ENCODE measurements around the gene MRPS27. TPM values are rescaled to one million over a fixed set of nuclear protein-coding genes. Genes with fewer than 3 reads are reported as not detected.

Gene MRPS27
- total and polyA plus RNA-seq, 9 of the 15 experiments (the other 6 are each of a cell fraction or from before 2014, with no cell fraction given): 73.6 to 144 (median 106) TPM

DNA sequence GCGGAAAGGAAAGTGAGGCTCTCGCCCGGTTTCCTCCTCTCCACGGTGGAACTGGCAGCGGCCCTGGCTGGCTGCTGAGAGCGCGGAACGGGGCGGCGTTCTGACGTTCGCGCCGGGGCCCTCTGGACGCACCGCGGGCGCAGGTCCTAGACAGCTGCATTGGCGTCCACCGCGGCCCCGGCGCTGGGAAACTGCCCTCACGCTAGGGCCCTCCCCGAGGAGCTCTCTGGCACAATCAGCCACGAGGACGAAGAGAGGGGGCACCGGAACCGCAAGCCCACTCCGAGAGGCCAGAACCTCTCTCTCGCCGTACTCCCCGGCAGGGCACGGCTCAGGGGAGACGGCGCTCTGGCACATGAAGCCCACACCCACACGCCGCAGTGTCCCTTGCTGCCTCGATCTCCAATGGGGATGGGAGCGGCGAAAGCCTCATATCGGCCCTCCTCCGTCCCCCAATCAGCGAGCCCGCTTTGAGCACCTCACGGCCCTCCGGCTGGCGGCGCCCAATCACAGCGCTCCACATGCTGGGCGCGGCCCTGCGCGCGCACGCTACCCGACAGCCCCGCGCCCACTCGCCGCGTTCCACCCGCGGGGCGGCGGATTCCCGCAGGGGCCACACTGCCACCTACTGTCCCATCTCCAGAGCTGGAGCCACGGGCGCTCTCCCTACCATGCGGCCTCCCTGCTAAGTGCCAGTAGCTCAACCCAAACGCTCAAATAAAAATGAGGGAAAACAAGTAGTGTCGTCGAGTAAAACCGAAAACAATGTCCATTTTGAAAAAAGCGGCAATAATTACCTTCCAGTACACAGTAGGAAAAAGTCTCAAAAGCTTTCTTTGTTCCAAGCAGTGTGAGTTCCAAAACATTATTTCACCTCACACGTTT lies 11.8 kb downstream of the MRPS27 start (continued):
- TF ChIP-seq, protein P1, sequence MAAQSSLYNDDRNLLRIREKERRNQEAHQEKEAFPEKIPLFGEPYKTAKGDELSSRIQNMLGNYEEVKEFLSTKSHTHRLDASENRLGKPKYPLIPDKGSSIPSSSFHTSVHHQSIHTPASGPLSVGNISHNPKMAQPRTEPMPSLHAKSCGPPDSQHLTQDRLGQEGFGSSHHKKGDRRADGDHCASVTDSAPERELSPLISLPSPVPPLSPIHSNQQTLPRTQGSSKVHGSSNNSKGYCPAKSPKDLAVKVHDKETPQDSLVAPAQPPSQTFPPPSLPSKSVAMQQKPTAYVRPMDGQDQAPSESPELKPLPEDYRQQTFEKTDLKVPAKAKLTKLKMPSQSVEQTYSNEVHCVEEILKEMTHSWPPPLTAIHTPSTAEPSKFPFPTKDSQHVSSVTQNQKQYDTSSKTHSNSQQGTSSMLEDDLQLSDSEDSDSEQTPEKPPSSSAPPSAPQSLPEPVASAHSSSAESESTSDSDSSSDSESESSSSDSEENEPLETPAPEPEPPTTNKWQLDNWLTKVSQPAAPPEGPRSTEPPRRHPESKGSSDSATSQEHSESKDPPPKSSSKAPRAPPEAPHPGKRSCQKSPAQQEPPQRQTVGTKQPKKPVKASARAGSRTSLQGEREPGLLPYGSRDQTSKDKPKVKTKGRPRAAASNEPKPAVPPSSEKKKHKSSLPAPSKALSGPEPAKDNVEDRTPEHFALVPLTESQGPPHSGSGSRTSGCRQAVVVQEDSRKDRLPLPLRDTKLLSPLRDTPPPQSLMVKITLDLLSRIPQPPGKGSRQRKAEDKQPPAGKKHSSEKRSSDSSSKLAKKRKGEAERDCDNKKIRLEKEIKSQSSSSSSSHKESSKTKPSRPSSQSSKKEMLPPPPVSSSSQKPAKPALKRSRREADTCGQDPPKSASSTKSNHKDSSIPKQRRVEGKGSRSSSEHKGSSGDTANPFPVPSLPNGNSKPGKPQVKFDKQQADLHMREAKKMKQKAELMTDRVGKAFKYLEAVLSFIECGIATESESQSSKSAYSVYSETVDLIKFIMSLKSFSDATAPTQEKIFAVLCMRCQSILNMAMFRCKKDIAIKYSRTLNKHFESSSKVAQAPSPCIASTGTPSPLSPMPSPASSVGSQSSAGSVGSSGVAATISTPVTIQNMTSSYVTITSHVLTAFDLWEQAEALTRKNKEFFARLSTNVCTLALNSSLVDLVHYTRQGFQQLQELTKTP (IDR thresholded peaks at IDR 0.05; ENCODE audit: low read depth in 1 of 2, partially characterized antibody in 2 of 2): peak in 1 of 2 experiments; percentile 42
- TF ChIP-seq SMARCC2 (IDR thresholded peaks at IDR 0.05; ENCODE audit: low read depth) (no peak), NUFIP1 (IDR thresholded peaks at IDR 0.05; ENCODE audit: partially characterized antibody) (no peak), ZFP36 (IDR thresholded peaks at IDR 0.05; ENCODE audit: low read depth, low read length, partially characterized antibody) (no peak), NFE2 (IDR thresholded peaks at IDR 0.05; ENCODE audit: low read depth) (0 out of 2 replicates have a peak, but pooled peaks have one; percentile 5), KLF10 (CRISPR knock-in tag; IDR thresholded peaks at IDR 0.05) (no peak), TEAD4 (IDR thresholded peaks at IDR 0.05; ENCODE audit: low read length) (peak; percentile 45; the same call in 1 of the 2 replicates), TEAD4 (CRISPR knock-in tag; IDR thresholded peaks at IDR 0.05; ENCODE audit: borderline replicate concordance) (no peak), RFX7 (CRISPR knock-in tag; IDR thresholded peaks at IDR 0.05) (no peak), MYNN (IDR thresholded peaks at IDR 0.05) (peak; percentile 78; the same call in 1 of the 2 replicates), MYNN (CRISPR knock-in tag; IDR thresholded peaks at IDR 0.05) (no peak), KDM1A (IDR thresholded peaks at IDR 0.05) (no peak), TBP (optimal IDR thresholded peaks at IDR 0.05; ENCODE audit: low read depth, low read length) (peak; percentile 94), MYBL2 (IDR thresholded peaks at IDR 0.05; ENCODE audit: low read depth) (no peak), MYBL2 (CRISPR knock-in tag; IDR thresholded peaks at IDR 0.05; ENCODE audit: borderline replicate concordance) (no peak), BDP1 (IDR thresholded peaks at IDR 0.05; ENCODE audit: insufficient read depth, insufficient read length) (no peak), ZNF263 (CRISPR knock-in tag; IDR thresholded peaks at IDR 0.05; ENCODE audit: borderline replicate concordance) (peak; percentile 30; the same call in 1 of the 2 replicates)
- TF ChIP-seq, protein P2, sequence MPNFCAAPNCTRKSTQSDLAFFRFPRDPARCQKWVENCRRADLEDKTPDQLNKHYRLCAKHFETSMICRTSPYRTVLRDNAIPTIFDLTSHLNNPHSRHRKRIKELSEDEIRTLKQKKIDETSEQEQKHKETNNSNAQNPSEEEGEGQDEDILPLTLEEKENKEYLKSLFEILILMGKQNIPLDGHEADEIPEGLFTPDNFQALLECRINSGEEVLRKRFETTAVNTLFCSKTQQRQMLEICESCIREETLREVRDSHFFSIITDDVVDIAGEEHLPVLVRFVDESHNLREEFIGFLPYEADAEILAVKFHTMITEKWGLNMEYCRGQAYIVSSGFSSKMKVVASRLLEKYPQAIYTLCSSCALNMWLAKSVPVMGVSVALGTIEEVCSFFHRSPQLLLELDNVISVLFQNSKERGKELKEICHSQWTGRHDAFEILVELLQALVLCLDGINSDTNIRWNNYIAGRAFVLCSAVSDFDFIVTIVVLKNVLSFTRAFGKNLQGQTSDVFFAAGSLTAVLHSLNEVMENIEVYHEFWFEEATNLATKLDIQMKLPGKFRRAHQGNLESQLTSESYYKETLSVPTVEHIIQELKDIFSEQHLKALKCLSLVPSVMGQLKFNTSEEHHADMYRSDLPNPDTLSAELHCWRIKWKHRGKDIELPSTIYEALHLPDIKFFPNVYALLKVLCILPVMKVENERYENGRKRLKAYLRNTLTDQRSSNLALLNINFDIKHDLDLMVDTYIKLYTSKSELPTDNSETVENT (CRISPR knock-in tag; IDR thresholded peaks at IDR 0.05): peak; percentile 61
- TF ChIP-seq, protein P3, sequence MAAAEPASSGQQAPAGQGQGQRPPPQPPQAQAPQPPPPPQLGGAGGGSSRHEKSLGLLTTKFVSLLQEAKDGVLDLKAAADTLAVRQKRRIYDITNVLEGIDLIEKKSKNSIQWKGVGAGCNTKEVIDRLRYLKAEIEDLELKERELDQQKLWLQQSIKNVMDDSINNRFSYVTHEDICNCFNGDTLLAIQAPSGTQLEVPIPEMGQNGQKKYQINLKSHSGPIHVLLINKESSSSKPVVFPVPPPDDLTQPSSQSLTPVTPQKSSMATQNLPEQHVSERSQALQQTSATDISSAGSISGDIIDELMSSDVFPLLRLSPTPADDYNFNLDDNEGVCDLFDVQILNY (CRISPR knock-in tag; IDR thresholded peaks at IDR 0.05): 0 out of 2 replicates have a peak, but pooled peaks have one; percentile 47
- TF ChIP-seq, protein P4, sequence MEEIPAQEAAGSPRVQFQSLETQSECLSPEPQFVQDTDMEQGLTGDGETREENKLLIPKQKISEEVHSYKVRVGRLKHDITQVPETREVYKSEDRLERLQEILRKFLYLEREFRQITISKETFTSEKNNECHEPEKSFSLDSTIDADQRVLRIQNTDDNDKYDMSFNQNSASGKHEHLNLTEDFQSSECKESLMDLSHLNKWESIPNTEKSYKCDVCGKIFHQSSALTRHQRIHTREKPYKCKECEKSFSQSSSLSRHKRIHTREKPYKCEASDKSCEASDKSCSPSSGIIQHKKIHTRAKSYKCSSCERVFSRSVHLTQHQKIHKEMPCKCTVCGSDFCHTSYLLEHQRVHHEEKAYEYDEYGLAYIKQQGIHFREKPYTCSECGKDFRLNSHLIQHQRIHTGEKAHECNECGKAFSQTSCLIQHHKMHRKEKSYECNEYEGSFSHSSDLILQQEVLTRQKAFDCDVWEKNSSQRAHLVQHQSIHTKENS (CRISPR knock-in tag; IDR thresholded peaks at IDR 0.05): no peak
